Measurements from ENCODE around the gene AFTPH.

- TF ChIP-seq TAF1 (IDR thresholded peaks at IDR 0.05; ENCODE audit: low read depth, low read length) (no peak), POLR2AphosphoS5 (IDR thresholded peaks at IDR 0.05; ENCODE audit: low read depth, low read length) (no peak), POLR2A (IDR thresholded peaks at IDR 0.05; ENCODE audit: low read depth, low read length) (no peak), POU2F2 (IDR thresholded peaks at IDR 0.05; ENCODE audit: low read depth, low read length) (no peak)
Observed at GRCh38 chr2:64482243-64482642, 41.9 kb upstream of the AFTPH start.

Data from GM12891 (cell line).